H1 (cell line): ENCODE data around the gene PGPEP1. TPM values are rescaled to one million over a fixed set of nuclear protein-coding genes. Genes with fewer than 3 reads are reported as not detected.

Source experiments
- EZH2 ChIP-seq: fragments of 200-600 bp; sonication (generic); IDR thresholded peaks from 2 replicates; pipeline ENCODE4 v1.7.1; 2012; ENCODE audit warnings: low read depth, mild to moderate bottlenecking, moderate library complexity, low read length, inconsistent platforms; ENCODE audit not compliant: severe bottlenecking
- POU5F1 ChIP-seq: IDR thresholded peaks from 2 replicates; pipeline ENCODE4 v1.6.1; 2011; ENCODE audit warnings: low read depth, mild to moderate bottlenecking, low read length, moderate library complexity
- TAF7 ChIP-seq: optimal IDR thresholded peaks from 2 replicates; pipeline ENCODE3; 2011; ENCODE audit warnings: low read depth, mild to moderate bottlenecking, inconsistent platforms, low read length, moderate library complexity, borderline replicate concordance
- polyA plus RNA-seq, 7 experiments: library from polyadenylated mRNA; depleted of rRNA in 3 of 7; stranded (reverse) in 5 of 7; unstranded in 2 of 7; fragments of >200 nt in 5 of 7; fragments of 200-250 nt in 2 of 7; gene quantifications; 1 replicate in 5 of 7; 2 replicates in 1 of 7; 4 replicates in 1 of 7; pipeline versions ENCODE4 v1.2.1 to v1.2.3, GENCODE V29; 2011 to 2013; ENCODE audit warnings: missing spikeins in 2 of 7, mixed read lengths in 2 of 7
- total RNA-seq: library from RNA; stranded (reverse); fragmentation: NEBNext Ultra II Directional; extraction: Animal tissue kit (Norgen Biotek cat#: 25700); gene quantifications from 2 replicates; pipeline ENCODE4 v1.2.1, GENCODE V29; 2021

The PGPEP1 gene
- total and polyA plus RNA-seq, 2 of the 8 experiments (the other 6 are each of a cell fraction or from before 2014, with no cell fraction given): 17.0 to 33.4 TPM

DNA sequence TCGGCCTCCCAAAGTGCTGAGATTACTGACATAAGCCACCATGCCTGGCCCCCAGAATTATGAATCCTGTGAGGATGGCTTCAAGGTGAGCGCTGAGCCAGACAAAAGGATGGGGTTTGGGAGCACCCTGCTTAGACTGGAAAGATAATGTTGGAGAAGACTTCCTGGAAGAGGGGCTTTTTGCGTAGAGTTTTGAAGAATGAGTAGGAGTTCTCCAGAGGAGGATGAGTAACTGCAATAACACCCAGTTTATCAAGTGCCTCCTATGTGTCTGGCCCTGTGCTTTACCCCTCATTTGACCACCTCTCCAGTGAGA is 44.9 kb downstream of the PGPEP1 start (continued):
- TF ChIP-seq POU5F1 (no peak), EZH2 (no peak), TAF7 (no peak)
